HepG2 (cell line): ENCODE measurements around the gene ACOT6. TPM values are rescaled to one million over a fixed set of nuclear protein-coding genes. Genes with fewer than 3 reads are reported as not detected.

Experiments used
- BORCS8-MEF2B ChIP-seq: sonication (generic); formaldehyde crosslinking; IDR thresholded peaks from 2 replicates; pipeline ENCODE4 v1.8.0; 2022; ENCODE audit warnings: mild to moderate bottlenecking, missing genetic modification reagents
- CERS6 ChIP-seq: sonication (generic); formaldehyde crosslinking; IDR thresholded peaks from 2 replicates; pipeline ENCODE4 v1.5.0; 2020; ENCODE audit warnings: missing genetic modification reagents
- FOXC1 ChIP-seq: sonication (generic); formaldehyde crosslinking; IDR thresholded peaks from 2 replicates; pipeline ENCODE4 v1.8.0; 2022; ENCODE audit warnings: mild to moderate bottlenecking, missing genetic modification reagents, borderline replicate concordance
- HNF1B ChIP-seq: sonication (generic); formaldehyde crosslinking; IDR thresholded peaks from 2 replicates; pipeline ENCODE4 v1.5.1; 2020; ENCODE audit warnings: mild to moderate bottlenecking, moderate library complexity, missing genetic modification reagents
- NCOA5 ChIP-seq: sonication (generic); formaldehyde crosslinking; IDR thresholded peaks from 2 replicates; pipeline ENCODE4 v1.4.0; 2020; ENCODE audit warnings: missing genetic modification reagents
- PHF5A ChIP-seq: IDR thresholded peaks from one replicate; pipeline ENCODE4 v1.6.1; 2018; ENCODE audit warnings: low read depth, missing genetic modification reagents; ENCODE audit not compliant: unreplicated experiment
- PITX1 ChIP-seq: sonication (generic); formaldehyde crosslinking; IDR thresholded peaks from 2 replicates; pipeline ENCODE4 v1.5.1; 2020; ENCODE audit warnings: mild to moderate bottlenecking, missing genetic modification reagents
- PRDM10 ChIP-seq: sonication (generic); formaldehyde crosslinking; IDR thresholded peaks from 2 replicates; pipeline ENCODE4 v1.4.0; 2020; ENCODE audit warnings: low read depth, missing genetic modification reagents
- RAD51 ChIP-seq: fragments of 450-650 bp; IDR thresholded peaks from 2 replicates; pipeline ENCODE4 v1.6.1; 2016; ENCODE audit warnings: borderline replicate concordance
- SCMH1 ChIP-seq: sonication (generic); formaldehyde crosslinking; IDR thresholded peaks from 2 replicates; pipeline ENCODE4 v1.9.0; 2021; ENCODE audit warnings: missing genetic modification reagents, mild to moderate bottlenecking, borderline replicate concordance
- SKIL ChIP-seq: sonication (generic); formaldehyde crosslinking; IDR thresholded peaks from 2 replicates; pipeline ENCODE4 v1.8.0; 2022; ENCODE audit warnings: missing genetic modification reagents, mild to moderate bottlenecking, moderate library complexity, borderline replicate concordance
- SMARCE1 ChIP-seq: fragments of 450-650 bp; IDR thresholded peaks from 2 replicates; pipeline ENCODE4 v1.6.1; 2017; ENCODE audit warnings: borderline replicate concordance
- TBL1XR1 ChIP-seq: fragments of 150-350 bp; IDR thresholded peaks from 2 replicates; pipeline ENCODE4 v1.6.1; 2014; ENCODE audit warnings: borderline replicate concordance, low read length; ENCODE audit not compliant: partially characterized antibody
- TEAD3 ChIP-seq: optimal IDR thresholded peaks from 2 replicates; pipeline ENCODE3; 2016; ENCODE audit warnings: borderline replicate concordance
- ZNF30 ChIP-seq: sonication (generic); formaldehyde crosslinking; IDR thresholded peaks from 2 replicates; pipeline ENCODE4 v1.5.0; 2020; ENCODE audit warnings: mild to moderate bottlenecking, missing genetic modification reagents
- ZNF331 ChIP-seq: sonication (generic); formaldehyde crosslinking; IDR thresholded peaks from 2 replicates; pipeline ENCODE4 v1.4.0; 2020; ENCODE audit warnings: missing genetic modification reagents
- ZNF484 ChIP-seq: sonication (generic); formaldehyde crosslinking; IDR thresholded peaks from 2 replicates; pipeline ENCODE4 v1.5.1; 2020; ENCODE audit warnings: mild to moderate bottlenecking, low read depth, missing genetic modification reagents, borderline replicate concordance
- ZNF773 ChIP-seq: sonication (generic); formaldehyde crosslinking; IDR thresholded peaks from 2 replicates; pipeline ENCODE4 v1.4.0; 2020; ENCODE audit warnings: missing genetic modification reagents, borderline replicate concordance
- ZNF839 ChIP-seq: sonication (generic); formaldehyde crosslinking; IDR thresholded peaks from 2 replicates; pipeline ENCODE4 v1.4.0; 2020; ENCODE audit warnings: missing genetic modification reagents, mild to moderate bottlenecking, borderline replicate concordance
- ZNF850 ChIP-seq: sonication (generic); formaldehyde crosslinking; conservative IDR thresholded peaks from 2 replicates; pipeline ENCODE4 v1.9.0; 2021; ENCODE audit warnings: mild to moderate bottlenecking, missing genetic modification reagents
- polyA plus RNA-seq, 8 experiments: library from polyadenylated mRNA; depleted of rRNA in 3 of 8; stranded (reverse) in 7 of 8; unstranded in 1 of 8; fragments of >200 nt; fragmentation: Illumina TruSeq in 4 of 8; extraction: Trizol in 4 of 8; gene quantifications; 2 replicates each; pipeline versions ENCODE4 v1.2.1 to v1.2.3, GENCODE V29; 2011 to 2016; ENCODE audit warnings: low read depth in 4 of 8, missing spikeins in 1 of 8, mixed read lengths in 1 of 8; ENCODE audit not compliant: insufficient read depth in 1 of 8
- total RNA-seq, 5 experiments: library from RNA; depleted of rRNA; stranded (reverse); fragments of >200 nt; fragmentation: Illumina TruSeq; extraction: Trizol; gene quantifications; 2 replicates each; pipeline ENCODE4 v1.2.3, GENCODE V29; 2016; ENCODE audit warnings: low read depth in 1 of 5

ACOT6 gene
- total and polyA plus RNA-seq, 2 of the 13 experiments (the other 11 are each of a cell fraction or from before 2014, with no cell fraction given): 0.15 to 0.27 TPM

GRCh38 chr14:73612339-73613045 is at the start of gene ACOT6 (continued):
- TF ChIP-seq TBL1XR1 (no peak), FOXC1 (CRISPR knock-in tag) (no peak), RAD51 (no peak), SKIL (CRISPR knock-in tag) (no peak), TEAD3 (CRISPR knock-in tag) (no peak), ZNF850 (no peak), CERS6 (no peak), SCMH1 (CRISPR knock-in tag) (no peak), ZNF484 (CRISPR knock-in tag) (no peak), ZNF773 (CRISPR knock-in tag) (peak; percentile 59; the same call in 1 of the 2 replicates), PRDM10 (no peak), ZNF839 (CRISPR knock-in tag) (no peak; the same call in 1 of the 2 replicates), PITX1 (CRISPR knock-in tag) (peak; percentile 36; the same call in 1 of the 2 replicates), HNF1B (CRISPR knock-in tag) (no peak), ZNF30 (CRISPR knock-in tag) (0 out of 2 replicates have a peak, but pooled peaks have one; percentile 35), ZNF331 (CRISPR knock-in tag) (no peak; the same call in 1 of the 2 replicates), PHF5A (CRISPR knock-in tag) (no peak), BORCS8-MEF2B (no peak), NCOA5 (CRISPR knock-in tag) (no peak), SMARCE1 (no peak)
